Measurements from ENCODE around the gene GNPTAB.

GRCh38 chr12:101863981-101864380 lies 33.2 kb upstream of the GNPTAB start:
- no peak for TF ChIP-seq CTCF (IDR thresholded peaks at IDR 0.05)
- no peak for TF ChIP-seq POLR2A (IDR thresholded peaks at IDR 0.05; ENCODE audit: low read length)
- TF ChIP-seq HOXB13 (CRISPR knock-in tag; IDR thresholded peaks at IDR 0.05; ENCODE audit: low read depth) = no peak

All from A549 (cell line).